HG03469 (cell line): Measurements from ENCODE around the gene GUCA2A.

Experiments used
- ATAC-seq: cut with Tn5 transposase; IDR thresholded peaks from one replicate; pipeline ENCODE4 v1.9.1; 2021; ENCODE audit warnings: mild to moderate bottlenecking, moderate library complexity, moderate number of reproducible peaks; ENCODE audit not compliant: unreplicated experiment

Gene GUCA2A

DNA sequence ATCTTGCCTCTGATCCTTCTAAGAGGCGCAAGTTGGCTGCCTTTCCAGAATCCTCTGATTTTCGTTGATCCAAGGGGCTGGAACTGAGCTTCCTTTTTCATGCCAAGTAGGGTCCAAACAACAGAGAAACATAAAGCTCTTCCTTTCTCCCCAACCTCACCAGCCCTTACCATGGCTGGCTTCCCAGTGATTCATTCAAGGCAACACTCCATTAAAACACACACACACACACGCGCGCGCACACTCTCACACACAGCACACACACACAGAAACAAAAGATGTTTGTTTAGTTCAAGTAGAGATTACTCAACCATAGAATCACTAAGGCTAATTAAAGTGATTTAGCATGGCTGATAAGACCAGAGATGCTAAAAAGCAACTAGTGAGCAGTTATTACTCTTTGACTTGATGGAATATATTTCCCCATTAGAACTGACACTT lies 13.0 kb upstream of the GUCA2A start:
- no peak for ATAC-seq

DNA sequence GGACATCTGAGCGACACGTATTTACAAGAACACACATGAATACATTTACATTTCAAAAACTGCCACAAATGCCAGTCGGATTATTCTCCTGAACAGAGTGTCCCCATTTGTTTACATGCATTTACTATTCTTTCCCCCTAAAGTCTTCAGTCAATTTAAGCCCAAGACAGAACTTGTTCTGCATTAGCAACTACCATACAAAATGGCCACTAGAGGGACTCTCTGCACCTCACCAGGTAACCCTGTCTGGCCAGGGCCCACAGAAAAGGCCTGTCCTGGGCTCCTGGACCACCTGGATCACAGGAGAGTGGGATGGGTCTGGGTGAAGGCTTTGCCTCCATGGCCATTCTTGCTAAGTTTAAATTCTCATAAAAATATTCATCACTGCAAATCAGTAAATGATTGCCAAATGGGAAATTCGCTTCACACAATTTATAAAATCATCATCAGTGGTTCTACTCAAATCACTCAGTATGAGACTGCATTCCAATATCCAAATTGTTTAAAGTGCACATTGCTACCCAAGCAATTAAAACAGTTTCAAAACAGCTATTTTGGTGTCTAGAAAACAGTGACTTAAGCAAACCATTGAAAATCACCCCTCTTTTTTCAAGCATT lies 12.5 kb upstream of the GUCA2A start:
- ATAC-seq: no peak

DNA sequence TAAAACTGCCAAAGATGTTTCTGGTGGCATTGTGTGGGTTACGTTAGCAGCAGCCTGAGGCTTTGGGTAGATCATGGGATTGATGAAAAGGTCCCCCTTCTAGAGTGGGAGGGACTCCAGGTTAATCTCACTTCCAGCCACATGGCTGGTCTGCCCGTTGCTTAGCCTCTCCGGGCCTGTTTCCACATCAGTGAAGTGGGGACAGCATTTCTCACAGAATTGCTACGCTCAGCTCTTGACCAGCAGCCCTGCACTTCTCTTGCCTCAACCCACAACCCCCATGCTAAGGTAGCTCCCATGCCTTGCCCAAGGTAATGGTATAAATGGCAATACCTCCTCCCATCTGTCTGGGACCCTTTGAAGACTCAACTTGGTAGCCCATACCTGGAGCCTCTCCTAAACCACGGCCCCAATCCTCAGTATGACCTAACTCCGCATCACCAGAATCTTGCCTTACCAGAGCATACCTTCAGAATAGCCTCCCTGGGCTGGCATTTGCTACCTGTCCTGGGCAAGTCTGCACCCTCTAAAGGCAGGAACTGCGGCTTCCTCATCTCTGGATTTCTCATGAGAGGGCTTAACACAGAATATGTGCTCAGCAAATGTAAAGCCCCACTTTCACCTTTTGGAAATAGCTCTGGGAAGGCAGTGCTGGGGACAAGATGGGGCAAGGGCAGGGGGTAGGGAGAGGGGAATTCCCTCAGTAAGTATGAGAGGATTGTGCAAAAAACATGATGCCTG lies 10.9 kb upstream of the GUCA2A start:
- no peak for ATAC-seq

DNA sequence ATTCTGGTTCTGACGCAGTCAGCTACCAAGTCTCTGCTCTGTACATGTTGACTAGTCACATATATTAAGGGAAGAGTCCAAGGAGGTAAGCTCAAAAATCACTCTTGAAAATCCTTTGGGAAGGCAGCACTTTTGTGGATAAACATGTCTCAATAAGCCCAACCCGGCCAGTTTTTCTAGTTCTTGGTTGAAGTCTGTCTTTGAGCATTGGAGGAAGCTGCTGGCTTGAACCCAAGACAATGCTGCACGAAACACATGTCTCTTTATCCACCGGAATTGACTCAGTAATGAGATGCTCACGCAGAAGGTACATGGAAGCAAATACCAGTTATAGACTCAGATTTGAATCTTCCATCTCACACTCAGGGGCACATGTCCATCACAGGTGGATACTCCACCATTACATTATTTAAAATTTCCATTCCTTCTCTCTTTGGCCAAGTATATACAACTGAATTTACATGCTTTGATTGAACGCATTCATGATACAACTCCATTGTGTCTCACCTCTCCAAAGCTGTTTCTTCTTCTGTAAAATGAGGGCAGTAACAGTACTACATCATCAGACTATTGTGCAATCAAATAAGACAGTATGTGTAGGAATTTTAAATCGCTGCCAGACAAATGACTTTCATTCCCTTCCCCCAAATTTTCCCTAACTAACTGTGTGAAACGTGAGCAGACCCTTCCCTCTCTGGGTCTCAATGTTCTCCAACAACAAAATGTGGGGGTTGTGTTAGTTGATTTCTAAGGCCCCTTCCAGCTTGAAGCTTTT lies 9.6 kb upstream of the GUCA2A start:
- no peak for ATAC-seq

DNA sequence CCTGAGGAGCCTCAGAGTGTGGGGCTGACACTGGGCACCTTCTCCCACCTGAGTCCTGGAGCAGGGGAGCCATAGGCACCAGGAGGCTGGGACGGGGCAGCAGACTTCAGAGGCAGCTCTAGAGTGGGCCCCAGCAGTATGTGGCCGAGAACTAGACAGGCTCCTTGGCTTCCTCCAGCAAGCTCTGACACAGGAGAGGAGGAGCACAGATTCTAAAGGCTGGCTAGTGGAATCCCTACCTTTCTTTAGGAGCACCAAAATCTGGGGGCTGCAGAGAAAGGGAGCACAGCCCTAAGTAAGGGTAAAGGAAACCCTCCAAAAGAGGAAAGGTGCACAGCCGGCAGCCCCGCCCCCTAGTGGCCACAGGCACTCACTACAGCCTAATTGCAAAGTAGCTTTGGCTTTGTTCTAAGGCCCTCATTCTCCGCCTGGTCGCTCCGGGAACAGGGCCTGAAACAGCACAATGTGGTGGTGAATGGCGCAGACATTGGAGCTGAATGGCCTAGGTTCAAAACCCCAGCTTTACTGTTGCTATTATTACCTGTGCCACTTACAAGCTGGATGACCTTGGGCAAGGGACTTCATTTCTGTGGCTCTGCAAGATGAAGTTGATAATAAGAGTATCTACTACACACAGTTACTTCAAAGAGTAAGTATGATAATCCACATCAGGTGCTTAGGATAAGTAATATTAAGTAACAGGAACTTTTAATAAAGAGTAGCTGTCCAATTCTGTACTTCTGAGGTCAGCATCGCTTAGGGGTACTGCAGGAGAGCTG lies 8.8 kb upstream of the GUCA2A start:
- ATAC-seq: no peak

DNA sequence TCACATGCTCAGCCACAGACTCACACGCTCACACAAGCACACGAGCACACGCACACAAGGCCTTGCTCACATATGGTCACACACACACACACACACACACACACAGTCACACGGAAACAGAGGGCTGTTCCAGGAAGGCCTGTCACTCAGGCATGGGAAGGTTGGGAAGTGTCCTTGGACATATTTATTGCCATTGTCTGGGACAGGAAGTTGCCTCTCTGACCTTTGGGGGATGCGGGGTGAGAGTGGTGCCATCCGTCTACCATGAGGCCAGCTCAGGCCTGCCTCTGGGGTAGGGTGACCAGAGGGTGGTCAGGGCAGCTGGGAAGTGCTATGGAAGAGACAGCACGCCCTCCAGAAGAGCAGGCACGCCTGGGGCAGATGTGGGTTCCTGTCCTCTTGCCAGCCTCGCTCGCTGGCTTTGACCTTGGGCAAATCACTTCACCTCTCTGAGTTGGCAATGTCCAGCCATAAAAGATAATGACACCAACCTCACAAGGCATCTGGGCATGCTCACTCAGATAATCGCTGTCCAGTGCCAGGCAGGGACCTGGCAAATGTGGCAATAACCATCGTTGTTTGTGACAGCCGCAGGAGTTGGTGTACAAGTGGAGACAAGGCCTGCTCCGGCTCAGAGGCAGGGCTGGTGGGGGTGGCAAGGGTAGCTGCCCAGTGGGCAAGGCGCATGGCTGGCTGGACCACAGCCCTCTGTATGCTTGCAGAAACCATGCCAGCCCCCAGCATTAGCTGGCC lies 8.0 kb upstream of the GUCA2A start:
- no peak for ATAC-seq

DNA sequence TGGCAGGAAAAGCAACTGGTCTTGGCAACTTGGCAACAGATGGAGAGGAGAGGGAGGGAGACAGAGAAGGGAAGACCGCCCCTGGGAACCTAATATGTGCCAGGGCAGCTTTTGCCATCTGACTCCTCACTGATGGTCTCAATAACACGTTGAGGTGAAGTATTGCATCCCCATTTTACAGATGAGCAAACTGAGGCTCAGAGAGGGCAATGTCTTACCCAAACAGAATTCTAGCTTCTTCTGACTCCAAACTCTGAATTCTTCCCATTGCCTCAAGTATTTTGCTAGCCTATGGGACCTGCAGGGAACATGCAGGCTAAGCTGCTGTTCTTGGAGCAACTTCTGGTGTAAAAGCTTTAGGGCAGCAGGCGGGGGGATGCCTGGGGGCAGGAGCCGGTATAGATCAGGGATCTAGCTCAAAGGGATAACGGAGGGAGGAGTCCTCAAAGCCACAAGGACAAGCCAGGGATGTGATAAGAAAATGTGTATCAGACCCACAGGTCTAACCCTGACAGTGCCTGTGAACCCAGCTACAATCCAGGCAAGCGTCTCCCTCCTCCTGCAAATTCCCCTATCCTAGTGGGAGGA lies 7.2 kb upstream of the GUCA2A start:
- ATAC-seq: no peak

DNA sequence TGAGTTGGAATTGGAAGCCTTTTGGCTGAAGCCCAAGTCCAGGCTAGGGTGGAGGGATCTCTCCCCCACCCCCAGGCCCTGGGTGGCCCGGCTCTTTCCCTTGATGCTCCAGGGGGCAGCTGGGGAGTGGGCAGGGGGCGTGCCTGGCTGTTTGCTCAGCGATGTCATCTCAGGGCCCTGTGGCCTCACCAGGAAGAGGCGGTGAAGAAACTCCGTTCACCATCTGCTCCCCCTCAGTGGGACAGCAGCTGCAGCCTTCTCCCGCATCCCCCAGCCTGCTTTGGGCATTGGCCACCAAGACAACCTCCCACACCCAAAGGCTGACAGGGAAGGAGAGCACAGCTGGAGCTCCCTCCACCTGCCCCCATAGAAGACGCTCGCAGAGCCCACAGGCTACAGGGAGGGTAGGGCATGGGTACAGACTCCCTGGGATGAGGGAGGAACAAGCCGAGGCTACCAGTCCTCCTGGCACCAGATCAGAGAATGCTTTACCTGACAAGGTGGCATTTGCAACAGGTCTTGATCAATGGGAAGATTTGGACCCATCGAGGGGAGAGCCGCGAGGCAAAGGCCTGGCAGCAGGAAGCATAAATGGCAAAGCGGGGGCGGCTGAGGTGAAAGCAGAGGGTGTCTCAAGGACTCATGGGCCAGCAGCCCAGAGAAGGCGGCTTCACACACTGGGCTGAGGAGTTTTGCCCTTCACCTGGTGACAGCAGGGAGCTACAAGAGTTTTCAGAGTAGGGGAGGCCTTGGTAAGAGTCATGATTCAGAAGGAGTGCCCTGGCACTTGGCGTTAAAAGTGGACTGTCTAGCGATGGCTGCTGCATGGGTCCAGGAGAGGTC lies 6.5 kb upstream of the GUCA2A start:
- ATAC-seq: no peak

DNA sequence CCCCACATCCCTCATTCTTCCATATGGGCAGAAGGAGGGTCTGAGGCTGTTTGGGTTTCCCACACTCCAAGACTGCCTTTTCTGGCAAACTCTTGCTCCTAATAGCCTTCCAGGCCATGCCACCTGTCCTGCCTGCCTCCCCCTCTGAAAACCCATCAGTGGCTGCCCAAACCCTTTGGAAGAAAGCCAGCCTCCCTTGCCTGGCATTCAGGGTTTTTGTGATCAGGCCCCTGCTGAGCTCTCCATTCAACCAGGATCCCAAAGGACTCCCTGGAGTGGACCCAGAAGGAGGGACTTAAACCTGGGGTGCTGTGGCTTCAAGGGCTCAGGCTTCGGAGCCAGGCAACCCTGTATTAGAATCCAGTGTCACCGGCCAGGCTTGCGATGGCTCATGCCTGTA lies 4.2 kb upstream of the GUCA2A start:
- no peak for ATAC-seq

DNA sequence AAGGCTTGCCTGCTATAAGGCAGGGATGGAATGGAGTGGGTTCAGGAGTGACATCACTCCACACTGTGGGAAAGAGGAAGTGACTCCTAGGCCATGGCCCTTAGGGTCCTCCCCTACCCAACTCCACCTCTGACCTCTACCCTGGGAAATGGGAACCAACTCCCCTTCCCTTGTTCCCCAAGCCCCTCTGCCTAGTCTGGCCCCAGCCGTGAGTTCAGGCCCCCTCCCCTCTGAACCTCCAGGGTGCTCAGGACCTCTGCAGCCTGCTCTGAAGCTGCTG lies 3.8 kb upstream of the GUCA2A start:
- no peak for ATAC-seq

DNA sequence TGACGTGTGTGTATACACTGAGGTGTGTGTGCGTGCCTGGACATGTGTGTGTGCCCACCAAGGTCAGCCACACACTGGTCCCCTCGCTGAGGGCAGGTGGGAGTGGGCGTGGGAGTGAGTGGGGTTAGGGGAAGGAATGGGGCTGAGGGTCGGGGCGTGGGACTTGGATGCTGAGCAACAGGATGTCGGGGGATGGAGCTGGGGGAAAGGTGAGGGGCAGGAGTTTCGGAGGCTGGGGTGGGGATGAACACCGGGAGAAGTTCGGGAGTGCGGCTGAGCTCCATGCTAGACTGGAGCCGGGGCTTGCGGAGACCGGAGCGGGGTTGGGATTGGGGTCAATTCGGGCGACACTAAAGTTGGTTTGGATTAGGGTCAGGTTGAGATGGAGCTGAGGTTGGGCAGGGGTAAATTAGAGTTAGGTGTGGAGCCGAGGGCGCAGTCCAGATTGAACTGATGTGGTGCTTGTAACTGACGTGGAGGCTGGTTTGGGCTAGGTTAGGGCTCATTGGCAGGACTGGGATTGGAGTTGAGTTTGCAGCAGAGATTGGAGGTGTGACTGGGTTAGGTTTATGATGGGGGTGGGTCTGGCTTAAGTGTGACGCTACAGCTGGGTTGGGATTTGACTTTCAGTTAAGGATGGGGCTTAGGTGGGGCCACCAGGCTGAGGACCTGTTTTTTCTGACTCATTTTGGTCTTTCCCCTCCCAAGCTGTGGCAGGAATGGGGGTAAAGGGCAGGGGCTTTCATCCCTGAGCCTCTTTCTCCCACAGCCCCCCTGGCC lies 3.3 kb upstream of the GUCA2A start:
- no peak for ATAC-seq

DNA sequence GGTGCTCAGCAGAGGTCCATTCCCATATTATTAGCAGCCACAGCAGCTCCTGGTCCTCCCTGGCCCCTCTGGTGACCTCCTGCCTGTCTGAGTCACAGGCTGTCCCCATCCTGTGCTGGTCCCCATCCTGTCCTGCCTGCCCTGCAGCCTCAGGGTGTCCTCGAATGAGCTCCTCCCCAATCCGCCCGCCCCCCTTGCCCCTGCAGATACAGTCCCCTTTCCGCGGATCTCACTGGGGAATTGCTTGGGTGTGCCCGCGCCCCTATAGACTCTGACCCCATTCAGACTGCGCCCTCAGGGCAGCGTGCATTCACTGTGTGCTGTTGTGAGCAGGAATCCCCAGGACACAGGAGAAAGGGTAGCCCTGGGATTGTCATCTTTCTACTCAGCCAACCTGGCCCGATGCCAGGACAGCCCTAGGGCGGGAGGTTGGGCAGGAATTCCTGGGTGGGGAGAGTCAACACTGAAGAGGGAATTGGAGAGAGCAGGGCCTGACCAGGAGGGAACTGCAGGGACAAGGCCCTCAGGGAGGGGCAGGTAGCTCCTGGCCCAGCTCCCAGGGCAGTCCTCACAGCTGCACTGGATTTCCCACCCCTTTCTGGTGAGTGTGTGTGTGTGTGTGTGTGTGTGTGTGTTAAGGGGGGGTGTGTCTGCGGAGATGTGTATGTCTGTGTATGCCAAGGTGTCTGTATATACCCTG lies 1.1 kb upstream of the GUCA2A start:
- ATAC-seq: no peak

DNA sequence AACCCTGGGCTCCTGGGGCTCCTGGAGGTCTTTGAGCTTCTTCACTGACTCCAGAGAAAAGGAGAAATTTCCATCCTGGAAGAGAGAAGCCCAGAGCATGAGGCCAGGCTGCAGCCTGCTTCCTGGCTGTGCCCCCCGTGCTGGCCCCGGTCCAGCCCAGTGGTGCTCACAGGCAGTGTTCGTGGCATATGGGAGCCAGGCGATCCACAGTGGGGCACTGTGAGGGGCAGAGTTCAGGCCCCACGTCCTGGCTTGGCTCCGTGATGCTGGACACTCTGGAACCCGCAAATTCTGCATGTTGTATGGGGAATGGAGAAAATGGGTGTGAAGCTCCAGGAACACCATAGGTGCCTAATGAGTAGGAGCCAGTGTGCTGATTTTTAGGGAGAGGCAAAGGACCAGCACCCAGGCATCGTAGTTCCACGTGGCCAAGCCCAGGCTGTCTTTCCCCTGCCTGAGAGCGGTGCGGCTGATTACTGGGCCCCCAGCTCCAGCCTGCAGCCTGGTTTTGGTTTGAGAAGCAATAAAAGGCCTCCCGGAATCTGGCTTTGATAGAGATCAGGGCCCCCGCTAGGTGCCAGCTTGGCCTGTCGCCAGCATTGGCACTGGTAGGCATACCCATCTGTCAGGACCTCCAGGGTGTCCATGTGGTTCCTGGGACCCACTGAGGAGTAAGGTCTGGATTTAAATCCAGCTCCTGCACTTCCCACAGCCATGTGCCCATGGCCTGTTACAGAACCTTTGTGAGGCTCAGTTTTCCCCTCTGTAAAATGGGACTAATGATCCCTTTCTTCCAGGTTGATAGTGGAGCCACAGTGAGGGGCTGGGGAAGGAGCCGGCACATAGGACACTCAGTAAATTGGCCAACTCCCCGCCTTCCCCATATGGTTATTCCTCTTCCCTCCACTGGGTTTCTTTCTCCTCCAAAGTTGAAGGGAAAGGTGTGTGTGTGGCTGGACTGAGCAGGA lies 725 bp downstream of the GUCA2A start:
- ATAC-seq: no peak

DNA sequence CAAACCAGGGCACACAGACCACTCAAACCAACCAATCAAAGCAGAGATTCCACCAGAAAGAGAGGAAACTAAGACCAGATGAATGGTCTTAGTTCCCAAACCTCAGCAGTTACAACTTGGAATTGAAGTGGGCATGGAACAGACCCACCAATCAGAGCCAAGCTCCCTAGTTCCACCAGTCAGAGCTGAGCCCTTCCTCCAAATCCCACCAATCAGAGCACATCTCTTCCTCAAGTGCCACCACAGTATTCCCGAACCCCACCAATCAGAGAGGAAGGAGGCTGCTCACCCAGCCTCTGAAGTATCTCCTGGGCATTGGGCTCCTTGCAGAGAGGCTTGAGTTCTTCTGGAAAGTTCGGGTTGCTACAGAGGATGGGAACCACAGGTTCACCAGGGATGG lies 1.4 kb downstream of the GUCA2A start:
- ATAC-seq: no peak

DNA sequence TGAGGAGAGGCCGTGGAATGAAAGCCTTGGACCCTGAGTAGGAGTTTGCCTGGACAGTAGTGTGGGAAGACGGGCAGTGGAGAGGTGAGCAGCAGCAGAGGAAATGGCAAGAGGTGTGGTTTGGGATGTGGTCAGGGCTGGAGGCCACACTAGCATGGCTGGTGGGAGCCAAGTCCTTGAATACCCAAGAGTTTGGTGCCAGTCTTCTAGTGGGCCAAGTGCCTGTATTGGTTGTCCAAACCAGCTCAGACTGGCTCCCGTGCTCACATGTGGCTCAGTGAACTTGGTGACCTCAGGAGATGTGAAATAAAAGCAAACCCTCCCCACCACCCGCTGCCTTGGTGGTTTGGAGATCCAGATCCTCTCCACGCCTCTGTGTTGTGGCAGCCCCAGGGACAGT lies 2.4 kb downstream of the GUCA2A start:
- no peak for ATAC-seq

DNA sequence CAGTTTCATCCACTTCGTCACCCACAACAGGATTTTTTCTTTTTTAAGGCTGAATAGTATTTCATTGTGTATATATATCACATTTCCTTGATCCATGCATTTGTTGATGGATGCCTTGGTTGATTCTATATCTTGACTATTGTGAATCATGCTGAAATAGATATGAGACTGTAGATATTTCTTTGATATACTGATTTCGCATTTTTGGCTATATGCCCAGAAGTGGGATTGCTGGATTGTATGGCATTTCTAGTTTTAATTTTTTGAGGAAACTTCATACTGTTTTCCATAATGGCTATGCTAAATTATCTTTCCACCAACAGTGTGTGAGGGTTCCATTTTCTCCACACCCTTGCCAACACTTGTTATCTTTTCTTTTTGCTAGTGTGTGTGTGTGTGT lies 6.4 kb downstream of the GUCA2A start:
- ATAC-seq: no peak

DNA sequence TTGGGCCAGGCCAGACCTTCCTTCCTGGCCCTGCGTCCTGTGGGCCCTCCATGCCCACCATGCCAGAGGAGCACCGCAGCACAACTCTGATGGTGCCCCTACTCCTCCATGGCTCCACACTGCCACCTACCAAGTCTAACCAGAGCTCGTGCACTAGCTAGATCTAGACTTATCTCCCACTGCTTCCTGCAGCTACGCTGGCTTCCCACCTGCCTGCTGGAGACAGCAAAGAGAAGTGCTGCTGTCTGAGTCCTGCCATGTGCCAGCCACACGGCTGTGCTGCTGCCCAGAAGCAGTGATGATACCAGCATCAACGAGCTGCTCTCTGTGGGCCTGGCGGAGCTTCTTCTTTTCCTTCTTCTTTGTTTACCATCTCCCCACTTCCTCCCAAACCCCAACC lies 6.9 kb downstream of the GUCA2A start:
- ATAC-seq: no peak
